GM12873 (cell line): ENCODE data around the gene GGA1.

Experiments used
- CTCF ChIP-seq: IDR thresholded peaks from 2 replicates; pipeline ENCODE4 v1.5.1; 2012; ENCODE audit warnings: low read depth, mild to moderate bottlenecking, moderate library complexity, low read length, control low read depth; ENCODE audit not compliant: insufficient read depth; ENCODE audit errors: missing control alignments

Gene GGA1

GRCh38 chr22:37658133-37659065 lies 49.8 kb downstream of the GGA1 start, which contains the start of gene PDXP:
Gene PDXP, plus strand, starts transcription at chr22:37658723. Its CDS starts 60 bp downstream, at chr22:37658783.
- TF ChIP-seq CTCF, result no peak

GRCh38 chr22:37659066-37659896 lies 50.6 kb downstream of the GGA1 start:
- no peak for TF ChIP-seq CTCF

GRCh38 chr22:37659897-37660708 lies 51.5 kb downstream of the GGA1 start:
- no peak for TF ChIP-seq CTCF

- TF ChIP-seq CTCF, result no peak
Measured at GRCh38 chr22:37660709-37661045, 52.0 kb downstream of the GGA1 start.

- peak; percentile 60 for TF ChIP-seq CTCF
Measured at GRCh38 chr22:37661160-37661924, 52.7 kb downstream of the GGA1 start.

- TF ChIP-seq CTCF, result no peak
Measured at GRCh38 chr22:37662039-37662438, 53.4 kb downstream of the GGA1 start.
